HUES48 (cell line): ENCODE data around the gene CELA1.

Experiments
- H3K27ac ChIP-seq: one replicate; pipeline ENCODE4 v1.7.0; 2013; ENCODE audit warnings: low read depth, low read length, inconsistent platforms
- H3K27me3 ChIP-seq: 2 replicates; pipeline ENCODE4 v1.6.1; 2013; ENCODE audit warnings: mild to moderate bottlenecking, low read length; ENCODE audit not compliant: control insufficient read depth, insufficient read depth
- H3K36me3 ChIP-seq: 2 replicates; pipeline ENCODE4 v1.6.1; 2013; ENCODE audit warnings: low read length; ENCODE audit not compliant: control insufficient read depth, insufficient read depth
- H3K4me1 ChIP-seq: 2 replicates; pipeline ENCODE4 v1.6.1; 2013; ENCODE audit warnings: mild to moderate bottlenecking, low read length; ENCODE audit not compliant: control insufficient read depth, insufficient read depth
- H3K4me3 ChIP-seq: 2 replicates; pipeline ENCODE4 v1.5.1; 2013; ENCODE audit warnings: mild to moderate bottlenecking, low read depth, low read length
- H3K9ac ChIP-seq: 2 replicates; pipeline ENCODE4 v1.6.1; 2013; ENCODE audit warnings: mild to moderate bottlenecking, low read depth, low read length, moderate library complexity
- H3K9me3 ChIP-seq: 2 replicates; pipeline ENCODE4 v1.6.1; 2013; ENCODE audit warnings: low read length; ENCODE audit not compliant: control insufficient read depth, insufficient read depth

The CELA1 gene

DNA sequence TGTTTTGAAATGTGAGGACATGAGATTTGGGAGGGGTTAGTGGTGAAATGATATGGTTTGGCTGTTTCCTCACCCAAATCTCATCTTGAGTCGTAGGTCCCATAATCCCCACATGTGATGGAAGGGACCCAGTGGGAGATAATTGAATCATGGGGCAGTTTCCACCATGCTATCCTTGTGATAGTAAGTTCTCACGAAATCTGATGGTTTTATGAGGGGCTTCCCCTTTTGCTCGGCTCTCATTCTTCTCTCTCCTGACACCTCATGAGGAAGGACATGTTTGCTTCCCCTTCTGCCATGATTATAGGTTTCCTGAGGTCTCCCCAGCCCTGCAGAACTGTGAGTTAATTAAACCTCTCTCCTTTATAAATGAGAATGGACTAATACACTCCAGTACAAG lies 26.7 kb upstream of the CELA1 start:
- Histone ChIP-seq H3K36me3 (peaks cover 39% of the 10 kb centered on the region), H3K4me3 (no peak overlapping the region)

DNA sequence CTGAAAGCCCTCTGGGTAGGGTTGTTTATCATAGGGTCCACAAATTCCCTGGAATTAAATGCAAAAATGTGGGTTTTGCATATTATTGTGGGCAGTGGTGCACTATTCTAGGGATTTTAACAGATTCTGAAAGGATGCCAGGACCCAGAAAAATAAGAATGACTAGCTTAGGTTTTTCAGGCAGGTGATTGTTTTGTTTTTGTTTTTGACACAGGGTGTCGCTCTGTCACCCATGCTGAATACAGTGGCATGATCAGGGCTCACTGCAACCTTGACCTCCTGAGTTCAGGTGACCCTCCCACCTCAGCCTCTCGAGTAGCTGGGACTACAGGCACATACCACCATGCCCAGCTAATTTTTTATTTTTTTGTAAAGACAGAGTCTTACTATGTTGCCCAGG lies 25.5 kb upstream of the CELA1 start:
- Histone ChIP-seq H3K4me3 (no peak overlapping the region), H3K36me3 (peaks cover 33% of the 10 kb centered on the region), H3K4me1 (peaks cover 9% of the 10 kb centered on the region), H3K9ac (no peak overlapping the region), H3K27me3 (no peaks in the 10 kb centered on the region), H3K27ac (peak overlapping the region; percentile 94), H3K9me3 (no peaks in the 10 kb centered on the region)

More for the DNA sequence above, 26.7 kb upstream of the CELA1 start:
- Histone ChIP-seq H3K27me3 (no peaks in the 10 kb centered on the region), H3K27ac (no peak overlapping the region), H3K9ac (no peak overlapping the region), H3K9me3 (no peaks in the 10 kb centered on the region), H3K4me1 (peaks cover 9% of the 10 kb centered on the region)

DNA sequence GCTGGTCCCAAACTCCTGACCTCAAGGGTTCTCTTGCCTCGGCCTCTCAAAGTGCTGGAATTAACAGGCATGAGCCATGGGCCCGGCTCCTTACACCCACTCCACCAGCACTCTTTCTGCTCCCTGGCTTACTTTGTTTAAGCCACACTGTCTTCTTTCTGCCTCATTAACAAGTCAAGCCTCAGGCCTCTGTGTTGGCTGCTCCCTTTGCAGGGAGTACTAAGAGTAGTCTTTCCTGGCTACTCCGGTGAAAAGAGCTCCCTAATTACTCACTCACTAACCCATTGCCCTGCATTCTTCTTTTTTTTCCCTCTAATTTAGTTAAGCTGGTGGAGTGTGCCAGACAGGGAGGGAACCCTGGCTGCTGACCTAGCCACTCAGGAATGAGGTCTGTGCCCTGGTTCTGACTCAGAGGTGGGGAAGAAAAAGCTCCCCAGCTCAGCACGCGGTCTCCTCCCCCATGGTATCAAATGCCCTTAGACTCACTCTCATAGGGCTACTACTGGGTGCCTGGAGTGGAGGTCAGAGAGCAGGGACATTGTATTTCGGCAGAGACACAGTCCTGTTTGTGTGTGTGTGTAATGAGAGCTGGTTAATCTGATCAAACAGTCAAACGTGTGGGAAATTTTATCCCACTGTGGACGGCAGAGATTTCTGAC lies 24.9 kb upstream of the CELA1 start:
- Histone ChIP-seq H3K4me3 (no peak overlapping the region), H3K4me1 (peaks cover 9% of the 10 kb centered on the region), H3K27ac (peak overlapping the region; percentile 94), H3K27me3 (no peaks in the 10 kb centered on the region), H3K9me3 (no peaks in the 10 kb centered on the region), H3K36me3 (peaks cover 27% of the 10 kb centered on the region), H3K9ac (peak overlapping the region; percentile 59; the same call in 1 of the 2 replicates)

DNA sequence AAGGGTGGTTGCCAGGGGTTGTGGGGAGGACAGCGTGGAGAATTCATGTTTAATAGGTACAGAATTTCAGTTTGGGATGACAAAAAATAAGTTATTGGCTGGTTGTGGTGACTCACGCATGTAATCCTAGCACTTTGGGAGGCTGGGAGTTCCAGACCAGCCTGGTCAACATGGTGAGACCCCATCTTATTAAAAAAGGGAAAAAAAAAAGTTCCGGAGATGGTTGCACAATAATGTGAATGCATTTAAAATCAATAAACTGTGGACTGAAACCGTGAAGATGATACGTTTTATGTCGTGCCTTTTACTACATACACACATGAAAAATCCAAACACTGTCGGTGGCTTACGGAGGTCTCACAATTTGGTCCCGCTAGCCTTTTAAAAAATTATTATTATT lies 24.2 kb upstream of the CELA1 start:
- no peaks in the 10 kb centered on the region for H3K27me3 ChIP-seq
- H3K36me3 ChIP-seq = peaks cover 24% of the 10 kb centered on the region
- H3K9me3 ChIP-seq = no peaks in the 10 kb centered on the region

DNA sequence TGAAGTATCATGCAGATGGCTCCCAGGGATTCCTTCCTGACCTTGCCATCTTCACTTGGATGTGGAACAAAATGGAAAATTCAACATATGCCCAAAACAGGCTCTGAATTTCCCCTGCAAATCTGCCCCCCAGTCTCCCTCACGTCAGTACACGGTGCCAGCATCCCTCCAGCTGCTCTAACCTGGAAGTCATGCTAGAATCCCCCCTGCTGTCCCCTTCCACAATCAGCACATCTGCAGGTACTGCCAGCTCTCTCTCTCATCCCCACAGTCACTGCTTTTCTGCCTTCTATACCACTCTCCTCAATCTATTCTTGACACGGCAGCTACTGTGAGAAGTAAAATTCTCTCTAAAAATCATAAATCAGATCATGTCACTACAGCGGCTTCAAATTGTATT lies 23.1 kb upstream of the CELA1 start:
- Histone ChIP-seq H3K27ac (no peak overlapping the region), H3K4me3 (no peak overlapping the region), H3K4me1 (peaks cover 9% of the 10 kb centered on the region), H3K27me3 (no peaks in the 10 kb centered on the region), H3K9me3 (no peaks in the 10 kb centered on the region), H3K36me3 (peaks cover 16% of the 10 kb centered on the region), H3K9ac (no peak overlapping the region)

More for the DNA sequence above, 24.2 kb upstream of the CELA1 start:
- H3K9ac ChIP-seq = no peak overlapping the region
- no peak overlapping the region for H3K4me3 ChIP-seq
- H3K4me1 ChIP-seq = peaks cover 9% of the 10 kb centered on the region
- no peak overlapping the region for H3K27ac ChIP-seq

DNA sequence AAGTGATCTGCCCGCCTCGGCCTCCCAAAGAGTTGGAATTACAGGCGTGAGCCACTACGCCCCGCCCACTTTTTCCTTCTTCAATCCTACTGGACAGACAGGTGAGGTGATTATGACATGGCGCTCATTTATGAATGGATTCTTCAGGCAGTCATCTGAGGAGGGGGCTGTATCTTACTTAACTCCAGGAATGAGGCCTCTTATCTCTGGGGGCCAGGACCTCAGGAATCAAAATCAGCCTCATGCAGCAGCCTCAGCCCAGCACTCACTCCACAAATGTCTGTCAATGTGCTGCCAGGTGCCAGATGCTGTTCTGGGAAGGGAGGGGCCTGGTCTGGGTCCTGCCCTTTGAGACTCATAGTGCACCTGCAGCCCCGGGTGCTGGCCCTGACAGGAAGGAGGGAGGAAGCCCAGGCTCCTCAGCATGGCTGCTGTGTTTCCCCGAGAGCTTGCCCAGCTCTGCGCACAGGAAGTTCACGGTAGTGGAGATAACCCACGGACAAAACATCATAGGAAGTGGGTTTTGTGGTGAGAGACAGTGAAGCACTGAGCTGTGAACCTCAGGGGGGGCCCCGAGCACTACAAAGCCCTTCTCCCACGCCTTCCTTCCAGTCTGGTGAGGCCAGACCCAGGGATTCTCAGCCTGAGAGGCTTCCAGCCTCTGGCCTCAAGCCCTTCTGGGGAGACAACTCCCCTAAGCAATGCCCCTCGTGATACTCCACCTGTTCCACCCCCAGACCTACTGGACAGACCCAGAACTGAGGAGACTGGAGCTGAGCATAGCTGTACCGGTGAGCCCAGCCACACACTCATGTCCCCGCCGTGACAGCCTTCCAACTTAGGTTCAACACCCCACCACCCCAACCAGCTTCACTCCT lies 22.4 kb upstream of the CELA1 start:
- no peak overlapping the region for H3K27ac ChIP-seq
- no peak overlapping the region for H3K4me3 ChIP-seq
- no peaks in the 10 kb centered on the region for H3K9me3 ChIP-seq
- H3K27me3 ChIP-seq = no peaks in the 10 kb centered on the region
- no peak overlapping the region for H3K9ac ChIP-seq
- H3K36me3 ChIP-seq = peaks cover 9% of the 10 kb centered on the region; the same call in 1 of the 2 replicates
- H3K4me1 ChIP-seq = peaks cover 9% of the 10 kb centered on the region

DNA sequence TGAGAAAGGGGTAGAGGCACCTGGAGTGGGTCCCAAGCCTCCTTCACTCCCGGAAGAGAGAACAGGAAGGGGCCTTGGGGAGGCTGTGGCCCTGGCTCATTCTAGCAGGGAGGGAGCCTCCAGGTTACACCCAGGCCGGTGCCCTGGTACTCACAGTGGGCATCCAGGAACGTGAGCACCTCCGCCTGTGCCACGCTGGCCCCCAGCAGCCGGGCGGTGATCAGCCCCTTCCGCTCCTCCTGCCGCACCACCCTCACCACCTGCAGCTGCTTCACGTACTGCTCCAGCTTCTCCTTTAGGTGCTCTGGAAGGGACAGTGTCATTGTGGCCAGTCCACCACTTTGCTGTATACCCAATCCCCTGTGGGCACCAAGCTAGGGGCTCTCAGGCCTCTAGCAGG lies 18.8 kb upstream of the CELA1 start:
- no peak overlapping the region for H3K9ac ChIP-seq
- H3K4me3 ChIP-seq = no peak overlapping the region
- H3K9me3 ChIP-seq = no peaks in the 10 kb centered on the region
- peaks cover 13% of the 10 kb centered on the region; the same call in 1 of the 2 replicates for H3K36me3 ChIP-seq
- no peaks in the 10 kb centered on the region for H3K27me3 ChIP-seq
- H3K27ac ChIP-seq = no peak overlapping the region
- H3K4me1 ChIP-seq = no peaks in the 10 kb centered on the region

DNA sequence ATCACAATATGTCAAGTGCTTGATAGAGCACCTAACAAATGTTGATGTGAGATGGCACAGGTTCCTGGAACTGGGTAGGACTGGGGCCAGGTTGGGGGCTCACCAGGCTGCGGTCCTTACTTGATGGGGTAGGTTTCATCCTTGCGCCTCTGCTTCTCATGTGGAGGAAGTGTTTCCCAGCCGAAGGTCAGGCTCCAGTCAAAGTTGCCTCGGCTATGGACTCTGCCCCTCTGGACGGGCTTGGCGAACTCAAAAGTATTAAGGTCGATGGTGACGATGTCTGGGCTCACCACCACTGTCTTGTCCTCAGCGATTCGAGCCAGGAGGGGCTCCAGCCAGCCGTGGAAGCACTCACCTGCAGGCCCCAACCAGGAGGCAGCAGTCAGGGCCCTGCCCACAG lies 17.5 kb upstream of the CELA1 start:
- H3K36me3 ChIP-seq = peaks cover 23% of the 10 kb centered on the region
- no peak overlapping the region for H3K4me3 ChIP-seq
- no peak overlapping the region for H3K9ac ChIP-seq
- no peaks in the 10 kb centered on the region for H3K9me3 ChIP-seq
- no peaks in the 10 kb centered on the region for H3K27me3 ChIP-seq
- no peaks in the 10 kb centered on the region for H3K4me1 ChIP-seq
- no peak overlapping the region for H3K27ac ChIP-seq

DNA sequence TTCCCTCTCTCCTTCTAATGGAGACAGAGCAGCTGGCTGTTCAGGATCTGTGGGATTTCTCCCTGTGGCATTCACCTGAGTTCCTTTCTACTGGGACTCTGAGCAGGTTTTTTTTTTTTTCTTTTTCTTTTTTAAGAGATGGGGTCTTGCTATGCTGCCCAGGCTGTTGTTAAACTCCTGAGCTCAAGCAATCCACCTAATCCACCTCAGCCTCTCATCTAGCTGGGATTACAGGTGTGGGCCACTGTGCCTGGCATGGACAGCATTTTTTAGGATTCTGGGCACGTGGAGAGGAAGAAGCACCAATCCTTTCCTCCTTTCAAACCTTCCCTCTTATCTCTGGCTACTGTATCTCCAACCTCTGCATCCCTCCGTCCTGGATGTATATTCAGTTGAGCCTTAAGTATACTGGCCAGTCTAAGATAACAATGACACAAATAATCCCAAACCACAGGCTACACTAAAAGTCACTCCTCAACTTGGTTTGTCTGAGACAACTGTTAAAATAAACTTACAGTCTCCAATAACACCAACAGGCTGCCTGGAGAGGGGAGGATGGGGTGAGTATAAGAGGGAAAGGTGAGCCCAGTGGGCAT lies 16.4 kb upstream of the CELA1 start:
- no peak overlapping the region for H3K27ac ChIP-seq
- no peak overlapping the region for H3K4me3 ChIP-seq
- peaks cover 31% of the 10 kb centered on the region for H3K36me3 ChIP-seq
- H3K27me3 ChIP-seq = no peaks in the 10 kb centered on the region
- H3K9me3 ChIP-seq = no peaks in the 10 kb centered on the region
- H3K4me1 ChIP-seq = no peaks in the 10 kb centered on the region
- no peak overlapping the region for H3K9ac ChIP-seq

DNA sequence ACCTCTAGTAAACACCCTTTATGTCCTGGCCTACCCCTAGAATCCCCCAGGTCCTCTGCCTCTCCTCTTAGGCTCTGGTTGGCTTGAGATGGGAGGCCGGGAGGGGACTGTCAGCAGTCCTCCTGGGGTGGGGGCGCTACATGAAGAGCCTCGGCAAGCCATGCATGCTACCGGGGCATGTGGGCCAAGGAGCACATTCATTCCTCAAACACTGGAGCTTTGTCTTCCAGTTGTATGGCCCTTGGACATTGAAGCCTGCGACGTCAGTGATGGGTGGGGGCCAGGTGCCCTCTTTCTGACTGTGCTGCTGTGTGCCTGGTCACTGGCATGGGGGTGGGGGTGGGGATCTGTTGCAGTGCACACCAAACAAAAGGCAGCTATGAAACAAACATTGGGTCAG lies 15.8 kb upstream of the CELA1 start:
- Histone ChIP-seq H3K36me3 (peaks cover 33% of the 10 kb centered on the region), H3K27ac (no peak overlapping the region), H3K4me1 (no peaks in the 10 kb centered on the region), H3K4me3 (no peak overlapping the region), H3K27me3 (no peaks in the 10 kb centered on the region), H3K9me3 (no peaks in the 10 kb centered on the region), H3K9ac (no peak overlapping the region)
